Measurements from ENCODE around the gene FTSJ1. TPM values are rescaled to one million over a fixed set of nuclear protein-coding genes. Genes with fewer than 3 reads are reported as not detected.

Gene FTSJ1
- total and polyA plus RNA-seq, 11 donors: 13.6 to 62.4 (median 18.1) TPM

DNA sequence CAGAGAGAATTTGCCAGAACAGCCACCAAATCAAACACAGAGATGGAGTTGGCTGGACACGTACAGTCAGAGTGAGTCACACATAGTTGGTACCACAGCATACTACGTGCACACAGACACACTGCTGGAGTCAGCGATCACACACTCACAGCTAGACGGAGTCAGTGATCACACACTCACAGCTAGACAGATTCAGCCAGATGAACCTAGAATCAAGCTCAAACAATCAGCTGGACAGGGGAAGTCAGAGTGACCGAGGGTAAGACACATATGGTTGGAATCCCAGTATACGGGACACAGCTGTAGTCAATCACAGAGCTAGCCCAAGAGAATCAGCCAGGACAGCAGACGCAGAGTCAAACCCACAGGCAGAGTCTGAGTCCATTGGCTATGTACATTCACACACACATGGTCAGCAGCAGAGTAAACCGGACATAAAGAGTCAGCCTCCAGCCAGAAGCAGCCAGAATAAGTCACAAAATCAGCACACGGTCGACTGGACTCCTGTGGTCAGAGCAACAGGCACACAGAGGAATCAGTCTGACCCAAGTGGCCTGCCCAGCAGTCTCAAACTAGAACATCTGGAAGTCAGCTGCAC is 10.6 kb upstream of the FTSJ1 start:
- Histone ChIP-seq H3K27ac (peak overlapping the region in 2 of 12 donors; percentile 1 to 27), H3K9me3 (no peaks in the 10 kb centered on the region), H3K4me3 (no peak overlapping the region), H3K27me3 (peaks cover 0 to 12% (median 0%) of the 10 kb centered on the region in 9 donors), H3K36me3 (no peaks in the 10 kb centered on the region), H3K4me1 (peaks cover 0 to 4% (median 0%) of the 10 kb centered on the region in 12 donors)
- no peak for TF ChIP-seq POLR2A (IDR thresholded peaks at IDR 0.05)
- TF ChIP-seq, protein P1, sequence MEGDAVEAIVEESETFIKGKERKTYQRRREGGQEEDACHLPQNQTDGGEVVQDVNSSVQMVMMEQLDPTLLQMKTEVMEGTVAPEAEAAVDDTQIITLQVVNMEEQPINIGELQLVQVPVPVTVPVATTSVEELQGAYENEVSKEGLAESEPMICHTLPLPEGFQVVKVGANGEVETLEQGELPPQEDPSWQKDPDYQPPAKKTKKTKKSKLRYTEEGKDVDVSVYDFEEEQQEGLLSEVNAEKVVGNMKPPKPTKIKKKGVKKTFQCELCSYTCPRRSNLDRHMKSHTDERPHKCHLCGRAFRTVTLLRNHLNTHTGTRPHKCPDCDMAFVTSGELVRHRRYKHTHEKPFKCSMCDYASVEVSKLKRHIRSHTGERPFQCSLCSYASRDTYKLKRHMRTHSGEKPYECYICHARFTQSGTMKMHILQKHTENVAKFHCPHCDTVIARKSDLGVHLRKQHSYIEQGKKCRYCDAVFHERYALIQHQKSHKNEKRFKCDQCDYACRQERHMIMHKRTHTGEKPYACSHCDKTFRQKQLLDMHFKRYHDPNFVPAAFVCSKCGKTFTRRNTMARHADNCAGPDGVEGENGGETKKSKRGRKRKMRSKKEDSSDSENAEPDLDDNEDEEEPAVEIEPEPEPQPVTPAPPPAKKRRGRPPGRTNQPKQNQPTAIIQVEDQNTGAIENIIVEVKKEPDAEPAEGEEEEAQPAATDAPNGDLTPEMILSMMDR (IDR thresholded peaks at IDR 0.05): no peak
- intact Hi-C loops (cut with DNase I): no loop called here
- 63 to 71% (median 67%) methylated on average over 9 to 10 of the region's 10 CpGs for WGBS, 4 donors
- ATAC-seq: peak; percentile 31 to 56 (median 39)
- DNase-seq: peak in 1 of 5 donors; percentile 46

DNA sequence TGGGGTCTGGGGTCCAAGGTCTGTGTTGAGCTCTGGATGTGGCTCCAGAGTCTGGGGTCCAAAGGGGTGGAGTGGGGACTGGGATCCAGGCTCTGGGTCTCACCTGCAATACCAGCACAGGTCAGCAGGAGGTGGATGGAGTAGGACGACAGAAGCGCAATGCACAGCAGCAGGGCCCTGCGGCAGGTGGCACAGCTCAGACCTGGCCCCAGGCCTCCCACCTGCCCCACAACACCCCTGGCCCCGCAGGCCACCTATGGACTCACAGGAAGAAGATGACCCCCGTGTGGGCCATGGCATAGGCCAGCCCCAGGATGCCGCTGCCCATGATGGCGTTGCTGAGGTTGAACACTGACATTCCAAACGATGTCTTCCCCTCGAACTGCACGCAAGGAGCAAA is 9.3 kb upstream of the FTSJ1 start:
- DNase-seq: no peak
- ATAC-seq: no peak
- intact Hi-C loops (cut with DNase I): no loop called here
- no peaks in the 10 kb centered on the region for H3K9me3 ChIP-seq
- no peak overlapping the region for H3K27ac ChIP-seq
- TF ChIP-seq POLR2A (IDR thresholded peaks at IDR 0.05): no peak
- TF ChIP-seq, protein P1 (IDR thresholded peaks at IDR 0.05): no peak
- WGBS, 4 donors: 80 to 91% (median 85%) methylated on average over 6 to 10 of the region's 10 CpGs
- H3K4me3 ChIP-seq: no peak overlapping the region
- H3K4me1 ChIP-seq: peaks cover 0 to 4% (median 0%) of the 10 kb centered on the region in 12 donors
- H3K36me3 ChIP-seq: no peaks in the 10 kb centered on the region
- H3K27me3 ChIP-seq: peaks cover 0 to 12% (median 0%) of the 10 kb centered on the region in 9 donors

DNA sequence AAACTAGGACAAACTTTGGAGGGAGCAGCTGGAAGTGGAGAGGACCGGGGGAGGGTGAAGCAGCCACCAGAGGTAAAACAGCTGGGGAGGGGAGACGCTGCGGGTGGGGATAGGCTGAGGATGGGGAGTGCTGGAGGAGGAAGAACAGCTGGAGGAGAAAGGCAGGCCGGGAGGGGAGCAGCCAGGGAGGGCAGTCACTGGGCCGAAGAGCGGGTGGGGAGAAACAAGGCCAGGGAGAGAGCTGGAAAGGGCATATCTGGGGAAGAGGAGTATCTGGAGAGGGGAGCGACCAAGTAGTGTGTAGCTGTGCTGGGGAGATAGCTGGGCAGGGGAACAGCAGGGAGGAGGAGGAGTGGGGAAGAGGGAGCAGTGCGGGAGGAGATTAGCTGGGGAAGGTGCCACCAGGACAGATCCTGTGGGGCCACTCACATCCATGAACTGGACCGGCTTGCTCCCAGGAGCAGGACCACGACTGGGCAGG is 8.7 kb upstream of the FTSJ1 start:
- ATAC-seq (peak in 2 of 4 donors; percentile 18 to 54), DNase-seq (peak in 1 of 5 donors; percentile 41)
- intact Hi-C loops (cut with DNase I): no loop called here
- Histone ChIP-seq H3K27me3 (peaks cover 0 to 12% (median 0%) of the 10 kb centered on the region in 9 donors), H3K36me3 (no peaks in the 10 kb centered on the region), H3K27ac (no peak overlapping the region), H3K4me3 (peak overlapping the region in 6 of 12 donors; percentile 17 to 46 (median 30)), H3K9me3 (no peaks in the 10 kb centered on the region), H3K4me1 (peaks cover 0 to 4% (median 0%) of the 10 kb centered on the region in 12 donors)
- TF ChIP-seq, protein P1 (IDR thresholded peaks at IDR 0.05): no peak
- no peak for TF ChIP-seq POLR2A (IDR thresholded peaks at IDR 0.05)
- 23 to 68% (median 43%) methylated on average over 10 of the region's 10 CpGs for WGBS, 4 donors

DNA sequence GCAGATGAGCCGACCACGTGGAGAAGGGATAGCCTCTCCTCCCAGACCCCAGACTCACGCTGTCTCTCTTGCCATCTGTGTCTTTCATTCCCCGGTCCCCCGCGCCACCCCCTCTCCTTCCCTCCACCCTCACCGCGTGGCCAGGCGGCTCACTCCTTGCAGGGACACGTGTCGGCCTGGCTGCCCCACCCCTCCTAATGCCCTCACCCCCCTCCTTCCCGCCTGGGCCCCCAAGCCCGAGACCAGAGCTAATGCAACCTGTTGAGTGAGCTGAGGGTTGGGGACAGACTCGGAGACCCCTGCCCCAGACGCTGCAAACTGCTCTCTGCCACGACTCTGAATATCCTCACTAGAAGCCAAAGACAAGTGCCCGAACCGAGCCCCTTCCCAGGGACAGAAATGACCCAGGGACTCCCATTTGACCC is 7.7 kb upstream of the FTSJ1 start:
- intact Hi-C loops (cut with DNase I): no loop called here
- 2 to 35% (median 22%) methylated on average over 16 to 18 of the region's 18 CpGs for WGBS, 4 donors
- Histone ChIP-seq H3K4me3 (peak overlapping the region in 9 of 12 donors; percentile 17 to 46 (median 27)), H3K36me3 (no peaks in the 10 kb centered on the region), H3K27me3 (peaks cover 0 to 12% (median 0%) of the 10 kb centered on the region in 9 donors), H3K4me1 (peaks cover 0 to 4% (median 0%) of the 10 kb centered on the region in 12 donors), H3K27ac (no peak overlapping the region), H3K9me3 (no peaks in the 10 kb centered on the region)
- ATAC-seq (peak in 2 of 4 donors; percentile 43 to 54), DNase-seq (no peak)
- TF ChIP-seq, protein P1 (IDR thresholded peaks at IDR 0.05): no peak
- no peak for TF ChIP-seq POLR2A (IDR thresholded peaks at IDR 0.05)
